DOHH2 (cell line): ENCODE measurements around the gene GOLGA6L10.
"Not testable (repeated sequence)": the region's sequence is repeated elsewhere in the genome, so short reads cannot be mapped to it uniquely, and the experiment has no call there.

Source experiments
- CTCF ChIP-seq: fragments of 200-600 bp; sonication (generic); IDR thresholded peaks from one replicate; pipeline ENCODE4 v1.5.1; 2014; ENCODE audit warnings: antibody characterized with exemption, mild to moderate bottlenecking, low read depth, low read length; ENCODE audit not compliant: poor library complexity, severe bottlenecking
- EZH2phosphoT487 ChIP-seq: fragments of 200-600 bp; sonication (generic); IDR thresholded peaks from 2 replicates; pipeline ENCODE4 v1.6.1; 2017; ENCODE audit warnings: borderline replicate concordance, mild to moderate bottlenecking, antibody characterized with exemption, low read length, moderate library complexity, mixed read lengths

GRCh38 chr15:82326896-82327295 is 22.4 kb downstream of the GOLGA6L10 start:
- not testable (repeated sequence) for TF ChIP-seq CTCF, EZH2phosphoT487
